ENCODE measurements around the gene GJD3. TPM values are rescaled to one million over a fixed set of nuclear protein-coding genes. Genes with fewer than 3 reads are reported as not detected.
"Not testable (repeated sequence)": the region's sequence is repeated elsewhere in the genome, so short reads cannot be mapped to it uniquely, and the experiment has no call there.

The GJD3 gene
- total RNA-seq (2014; rRNA removed; shearing (Covaris generic)), result not detected in 2 replicates
- total RNA-seq (2022), result not detected in 2 replicates
- not detected for Bru-seq, nascent RNA
- BruChase-seq, experiment 1, labeled RNA remaining after a 6-hour chase, result not detected
- BruChase-seq, experiment 2, labeled RNA remaining after a 2-hour chase, result not detected
- long read RNA-seq, result 0 reads

DNA sequence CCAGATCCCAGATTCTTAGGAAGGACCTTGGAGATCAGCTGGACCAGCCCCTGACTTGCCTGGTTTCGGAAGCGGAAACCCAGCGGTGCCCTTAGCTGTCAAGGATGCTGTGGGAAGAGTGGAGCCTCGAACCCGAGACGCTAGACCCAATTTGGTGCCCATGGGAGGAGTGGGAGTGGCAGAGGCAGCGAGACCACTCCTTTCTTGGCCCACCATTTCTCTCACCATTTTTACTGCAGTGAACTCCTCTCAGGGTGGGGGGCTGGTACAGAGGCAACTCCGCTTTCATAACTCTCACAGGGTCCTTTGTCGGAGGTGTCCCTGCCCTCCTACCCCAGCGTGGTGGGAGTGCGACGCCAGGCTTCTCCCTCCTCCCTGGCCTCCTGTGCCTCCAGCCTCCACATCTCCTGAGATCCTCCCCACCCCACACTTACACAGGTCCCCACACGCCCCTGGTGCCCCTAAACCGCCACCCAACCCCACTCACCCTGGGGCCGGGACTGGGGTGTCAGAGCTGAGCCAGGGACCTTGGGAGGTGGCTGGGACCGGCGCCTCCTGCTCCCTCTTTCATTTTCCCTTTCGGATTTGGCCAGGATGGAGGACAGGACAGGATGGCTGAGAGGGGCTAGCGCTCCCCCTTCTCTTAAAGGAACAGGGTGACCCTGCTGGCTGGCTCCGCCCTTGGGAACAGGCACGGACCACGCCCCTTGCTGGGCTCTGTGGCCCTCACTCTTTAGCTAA, at the start of gene GJD3:
Gene GJD3 (minus strand): TSS at position 617 of the 741 bp plus-strand sequence. CDS start 922 bp downstream, outside the sequence.
- Histone ChIP-seq H3K9me3 (ENCODE audit: low read length) (no peaks in the 10 kb centered on the region), H3K4me3 (ENCODE audit: low read depth, low read length, poor library complexity, severe bottlenecking) (no peak within 1 kb of the TSS), H3K36me3 (ENCODE audit: insufficient read depth, low read length) (no peaks in the 10 kb centered on the region), H3K9me2 (ENCODE audit: insufficient read depth, low read length) (no peaks in the 10 kb centered on the region), H3K27ac (ENCODE audit: low read depth, low read length, poor library complexity, severe bottlenecking) (no peak within 1 kb of the TSS), H4K20me1 (ENCODE audit: insufficient read depth, low read length) (no peaks in the 10 kb centered on the region), H3K79me2 (ENCODE audit: insufficient read depth, low read depth, low read length) (no peaks in the 10 kb centered on the region), H2AFZ (ENCODE audit: low read length) (no peak within 1 kb of the TSS), H3K4me2 (ENCODE audit: low read length) (no peak within 1 kb of the TSS), H3K4me1 (ENCODE audit: insufficient read depth, low read length, poor library complexity, severe bottlenecking) (no peaks in the 10 kb centered on the region)
- intact Hi-C loops (cut with micrococcal nuclease; ENCODE audit: unreplicated experiment), result no loop called here
- no TSS peak for BruUV-seq (replicated peaks)
- POLR2A ChIA-PET, result interaction anchor here (0.6 to 1.2 kb wide), 3 partner anchors 15 to 55 kb away, joined by 3 read pairs; no protein-coding TSS in a partner anchor
- CTCF ChIA-PET (ENCODE audit: unreplicated experiment), result no interaction called here
- no peak for TF ChIP-seq EZH2phosphoT487 (IDR thresholded peaks at IDR 0.05; ENCODE audit: borderline replicate concordance, low read depth, low read length)
- TF ChIP-seq, protein P1, sequence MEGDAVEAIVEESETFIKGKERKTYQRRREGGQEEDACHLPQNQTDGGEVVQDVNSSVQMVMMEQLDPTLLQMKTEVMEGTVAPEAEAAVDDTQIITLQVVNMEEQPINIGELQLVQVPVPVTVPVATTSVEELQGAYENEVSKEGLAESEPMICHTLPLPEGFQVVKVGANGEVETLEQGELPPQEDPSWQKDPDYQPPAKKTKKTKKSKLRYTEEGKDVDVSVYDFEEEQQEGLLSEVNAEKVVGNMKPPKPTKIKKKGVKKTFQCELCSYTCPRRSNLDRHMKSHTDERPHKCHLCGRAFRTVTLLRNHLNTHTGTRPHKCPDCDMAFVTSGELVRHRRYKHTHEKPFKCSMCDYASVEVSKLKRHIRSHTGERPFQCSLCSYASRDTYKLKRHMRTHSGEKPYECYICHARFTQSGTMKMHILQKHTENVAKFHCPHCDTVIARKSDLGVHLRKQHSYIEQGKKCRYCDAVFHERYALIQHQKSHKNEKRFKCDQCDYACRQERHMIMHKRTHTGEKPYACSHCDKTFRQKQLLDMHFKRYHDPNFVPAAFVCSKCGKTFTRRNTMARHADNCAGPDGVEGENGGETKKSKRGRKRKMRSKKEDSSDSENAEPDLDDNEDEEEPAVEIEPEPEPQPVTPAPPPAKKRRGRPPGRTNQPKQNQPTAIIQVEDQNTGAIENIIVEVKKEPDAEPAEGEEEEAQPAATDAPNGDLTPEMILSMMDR (conservative IDR thresholded peaks at IDR 0.05; ENCODE audit: low read length), result no peak
- DNase-seq (ENCODE audit: low spot score), result no peak

DNA sequence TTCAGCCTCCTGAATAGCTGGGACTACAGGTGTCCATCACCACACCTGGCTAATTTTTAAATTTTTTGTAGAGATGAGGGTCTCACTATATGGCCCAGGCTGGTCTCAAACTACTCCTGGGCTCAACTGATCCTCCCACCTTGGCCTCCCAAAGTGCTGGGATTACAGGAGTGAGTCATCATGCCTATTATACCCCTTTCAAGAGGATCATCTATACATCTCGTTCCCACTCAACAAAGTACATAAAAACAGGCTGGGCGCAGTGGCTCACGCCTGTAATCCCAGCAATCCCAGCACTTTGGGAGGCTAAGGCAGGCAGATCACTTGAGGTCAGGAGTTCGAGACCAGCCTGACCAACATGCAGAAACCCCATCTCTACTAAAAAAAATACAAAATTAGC, 49.8 kb upstream of the GJD3 start:
- H3K79me2 ChIP-seq (ENCODE audit: insufficient read depth, low read depth, low read length), result peaks cover 66% of the 10 kb centered on the region
- intact Hi-C loops (cut with micrococcal nuclease; ENCODE audit: unreplicated experiment); H3K4me2 ChIP-seq (ENCODE audit: low read length); H3K9me3 ChIP-seq (ENCODE audit: low read length); DNase-seq (ENCODE audit: low spot score); CTCF ChIA-PET (ENCODE audit: unreplicated experiment); BruUV-seq (replicated peaks); POLR2A ChIA-PET; H3K9me2 ChIP-seq (ENCODE audit: insufficient read depth, low read length); H3K27ac ChIP-seq (ENCODE audit: low read depth, low read length, poor library complexity, severe bottlenecking); H2AFZ ChIP-seq (ENCODE audit: low read length); H3K4me3 ChIP-seq (ENCODE audit: low read depth, low read length, poor library complexity, severe bottlenecking): not testable (repeated sequence)
- H4K20me1 ChIP-seq (ENCODE audit: insufficient read depth, low read length), result peaks cover 14% of the 10 kb centered on the region; the same call in 1 of the 2 replicates
- peaks cover 21% of the 10 kb centered on the region for H3K4me1 ChIP-seq (ENCODE audit: insufficient read depth, low read length, poor library complexity, severe bottlenecking)
- H3K36me3 ChIP-seq (ENCODE audit: insufficient read depth, low read length), result peaks cover 77% of the 10 kb centered on the region

GRCh38 chr17:40412880-40413279, 48.3 kb upstream of the GJD3 start:
- peaks cover 91% of the 10 kb centered on the region for H3K36me3 ChIP-seq (ENCODE audit: insufficient read depth, low read length)
- ChIA-PET POLR2A (interaction anchor here (0.7 to 0.8 kb wide), 2 partner anchors 12 to 142 kb away, joined by 3 read pairs; no protein-coding TSS in a partner anchor), CTCF (ENCODE audit: unreplicated experiment) (no interaction called here)
- no peaks in the 10 kb centered on the region for H3K9me3 ChIP-seq (ENCODE audit: low read length)
- no peak for DNase-seq (ENCODE audit: low spot score)
- intact Hi-C loops (cut with micrococcal nuclease; ENCODE audit: unreplicated experiment), result no loop called here
- peaks cover 14% of the 10 kb centered on the region; the same call in 1 of the 2 replicates for H4K20me1 ChIP-seq (ENCODE audit: insufficient read depth, low read length)
- H3K27ac ChIP-seq (ENCODE audit: low read depth, low read length, poor library complexity, severe bottlenecking), result no peak overlapping the region
- H2AFZ ChIP-seq (ENCODE audit: low read length), result no peak overlapping the region
- no peak overlapping the region for H3K4me3 ChIP-seq (ENCODE audit: low read depth, low read length, poor library complexity, severe bottlenecking)
- TF ChIP-seq, protein P1 (conservative IDR thresholded peaks at IDR 0.05; ENCODE audit: low read length), result no peak
- TF ChIP-seq EZH2phosphoT487 (IDR thresholded peaks at IDR 0.05; ENCODE audit: borderline replicate concordance, low read depth, low read length), result no peak
- H3K79me2 ChIP-seq (ENCODE audit: insufficient read depth, low read depth, low read length), result peaks cover 66% of the 10 kb centered on the region
- no TSS peak for BruUV-seq (replicated peaks)
- peaks cover 11% of the 10 kb centered on the region for H3K4me1 ChIP-seq (ENCODE audit: insufficient read depth, low read length, poor library complexity, severe bottlenecking)
- no peak overlapping the region for H3K4me2 ChIP-seq (ENCODE audit: low read length)
- no peaks in the 10 kb centered on the region for H3K9me2 ChIP-seq (ENCODE audit: insufficient read depth, low read length)

Measured in OCI-LY7 (cell line).